NCI-H1930 (cell line): ENCODE results near the gene ZNF638.

Experiments
- DNase-seq, 2 experiments: peaks; one replicate each; lab custom pipeline; 2025; lab: John Stamatoyannopoulos, UW

The ZNF638 gene

GRCh38 chr2:71469403-71470398, 138.1 kb downstream of the ZNF638 start:
- no peak for DNase-seq

- no peak for DNase-seq
Observed at GRCh38 chr2:71471276-71471675, 139.7 kb downstream of the ZNF638 start.

- no peak for DNase-seq
Observed at GRCh38 chr2:71472019-71472418, 140.4 kb downstream of the ZNF638 start.

DNA sequence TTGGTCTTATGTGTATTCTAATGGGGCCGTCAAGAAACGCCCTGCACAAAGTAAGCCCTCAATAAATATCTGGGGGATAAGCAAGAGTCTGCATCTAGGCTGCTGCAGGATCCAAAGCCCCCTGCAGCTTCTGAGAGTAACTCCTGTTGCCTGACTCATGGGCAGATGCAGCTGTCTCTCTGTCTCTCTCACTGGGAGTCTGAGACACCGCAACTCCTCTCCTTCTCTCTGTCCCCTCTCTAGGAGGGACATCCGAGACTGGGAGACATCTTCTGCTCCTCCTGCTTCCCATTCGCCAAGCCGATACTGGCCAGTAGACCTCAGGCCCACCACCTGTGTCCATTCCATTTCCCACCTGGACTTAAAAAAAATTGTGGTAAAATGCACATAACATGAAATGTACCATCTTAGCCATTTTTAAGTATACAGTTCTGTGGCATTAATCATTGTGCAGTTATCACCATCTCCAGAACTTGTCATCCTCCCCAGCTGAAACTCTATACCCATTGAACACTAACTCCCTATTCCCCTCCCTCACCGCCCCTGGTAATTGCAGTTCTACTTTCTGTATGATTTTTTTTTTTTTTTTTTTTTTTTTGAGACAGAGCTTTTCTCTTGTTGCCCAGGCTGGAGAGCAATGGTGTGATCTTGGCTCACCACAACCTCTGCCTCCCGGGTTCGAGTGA, 141.9 kb downstream of the ZNF638 start:
- DNase-seq, result no peak

- DNase-seq, result no peak
Observed at GRCh38 chr2:71474116-71474743, 142.6 kb downstream of the ZNF638 start.

- DNase-seq, result no peak
Observed at GRCh38 chr2:71474744-71475397, 143.3 kb downstream of the ZNF638 start.

- DNase-seq, result no peak
Observed at GRCh38 chr2:71476495-71476894, 144.9 kb downstream of the ZNF638 start.

DNA sequence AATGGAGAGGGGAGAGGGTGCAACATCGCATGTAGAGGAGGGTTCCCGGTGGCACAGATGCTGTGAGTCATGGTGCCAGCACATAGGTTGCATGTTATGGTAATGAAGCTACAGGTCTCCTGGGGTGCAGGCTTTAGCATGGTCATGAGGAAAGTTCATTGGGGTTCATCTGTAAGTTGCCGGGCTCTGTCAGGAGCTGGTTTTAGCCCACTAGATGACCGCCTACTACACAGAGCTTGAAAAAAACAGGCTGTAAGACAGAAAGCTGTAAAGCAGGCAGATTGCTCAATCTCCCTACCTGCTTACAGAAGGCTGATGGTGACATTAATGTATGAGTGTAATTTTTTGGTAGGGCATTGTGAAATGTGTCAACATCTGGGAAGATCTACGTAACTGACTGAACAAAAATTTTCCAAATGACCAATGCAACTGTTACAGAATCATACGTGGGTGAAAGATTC, 145.7 kb downstream of the ZNF638 start:
- DNase-seq, result no peak

- no peak for DNase-seq
Observed at GRCh38 chr2:71478806-71479205, 147.2 kb downstream of the ZNF638 start.

DNA sequence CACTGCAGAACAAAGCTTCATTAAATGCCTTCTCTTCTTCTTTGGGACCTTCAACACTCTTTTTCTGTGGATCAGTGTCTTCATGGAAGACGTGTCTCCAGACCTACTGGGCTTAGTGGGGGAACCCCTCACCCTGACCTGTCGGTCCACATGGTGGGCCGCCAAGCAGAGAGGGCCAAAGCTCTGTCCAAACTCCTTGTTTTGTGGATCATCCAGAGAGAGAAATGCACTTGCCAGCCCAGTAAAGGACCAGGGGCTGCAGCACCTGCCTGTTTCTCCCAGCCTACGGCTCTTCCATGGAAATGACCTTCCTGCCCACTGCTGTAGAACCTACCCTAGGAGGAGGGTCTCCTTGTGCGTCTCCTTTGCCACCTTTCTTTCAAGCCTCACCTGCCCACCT, 147.7 kb downstream of the ZNF638 start:
- no peak for DNase-seq

- no peak for DNase-seq
Observed at GRCh38 chr2:71481111-71481510, 149.5 kb downstream of the ZNF638 start.

DNA sequence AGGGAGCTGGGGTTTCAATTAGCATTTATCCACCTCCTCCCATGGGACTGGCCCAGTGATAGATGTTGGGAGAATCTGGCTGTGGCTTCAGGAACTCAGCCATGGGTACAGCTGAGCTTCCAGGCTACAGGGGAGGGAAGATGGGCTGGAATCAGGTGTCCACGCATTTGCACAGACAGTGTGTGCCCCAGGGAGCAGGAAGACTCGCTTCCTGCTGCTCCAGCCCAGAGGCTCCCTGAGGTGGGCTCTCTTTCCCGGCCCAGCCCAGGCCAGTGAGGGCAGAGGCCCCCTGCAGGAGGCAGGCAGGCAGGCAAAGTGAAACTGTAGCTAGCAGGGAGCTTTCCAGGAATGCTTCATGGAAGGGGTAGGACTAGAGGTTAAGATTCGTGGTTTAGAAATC, 150.5 kb downstream of the ZNF638 start:
- DNase-seq, result no peak

DNA sequence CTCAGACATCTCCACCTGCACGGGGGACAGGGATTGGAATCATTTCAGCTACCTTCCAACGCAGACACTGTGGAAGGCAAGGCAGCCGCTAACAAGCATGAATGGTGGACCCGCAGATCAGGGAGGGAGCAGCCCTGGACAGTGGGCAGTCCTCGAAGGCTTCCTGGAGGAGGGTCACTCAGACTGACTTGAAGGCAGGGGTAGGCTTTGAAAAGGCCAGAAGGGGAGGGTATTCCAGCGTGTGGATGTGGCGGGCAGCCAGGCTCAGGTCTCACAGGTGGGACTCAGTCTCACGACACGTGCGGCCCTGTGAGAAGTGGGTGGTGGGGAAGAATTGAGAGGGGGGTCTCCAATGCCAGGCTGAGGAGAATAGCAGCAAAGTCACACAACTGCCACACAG, 151.7 kb downstream of the ZNF638 start:
- no peak for DNase-seq

- DNase-seq, result no peak
Observed at GRCh38 chr2:71484354-71484753, 152.8 kb downstream of the ZNF638 start.
